HepG2 (cell line): Measurements from ENCODE around the gene CGB5. TPM values are rescaled to one million over a fixed set of nuclear protein-coding genes. Genes with fewer than 3 reads are reported as not detected.
"Not testable (repeated sequence)": the region's sequence is repeated elsewhere in the genome, so short reads cannot be mapped to it uniquely, and the experiment has no call there.

ENCODE experiments used
- ATAC-seq: fragments of 200-7000 bp; cut with Tn5 transposase; 3 replicates; pipeline ENCODE4 v1.9.1; 2020; ENCODE audit warnings: mild to moderate bottlenecking, moderate library complexity
- BruUV-seq: library from RNA; stranded (reverse); fragments of 400-500 nt; replicated peaks from 2 replicates; lab custom pipeline; 2021; lab: Mats Ljungman, UMichigan
- CTCF ChIA-PET: fragments of 300-600 bp; formaldehyde crosslinking; extraction: SDS; loops from one replicate; lab custom pipeline; 2021; ENCODE audit warnings: low total read pairs, inconsistent platforms, low intra/inter-chr PET ratio; lab: Yijun Ruan, JAX
- POLR2A ChIA-PET: fragments of 350-600 bp; sonication (Branson Sonifier 250); formaldehyde crosslinking; loops from one replicate; lab custom pipeline; 2020; ENCODE audit warnings: antibody characterized with exemption, inconsistent platforms; lab: Yijun Ruan, JAX
- DNase-seq: peaks from one replicate; pipeline ENCODE4 v3.0.0-alpha.2; 2015; ENCODE audit warnings: low spot score
- FAIRE-seq: peaks from 3 replicates; lab custom pipeline; 2011; peaks lifted over from hg19 to GRCh38; lab: Jason Lieb, UNC
- H2AFZ ChIP-seq: one replicate; pipeline ENCODE4 v1.6.1; 2011; ENCODE audit warnings: low read length, inconsistent platforms
- H3K27ac ChIP-seq: fragments of 300-600 bp; 3 replicates; pipeline ENCODE4 v1.8.0; 2011; ENCODE audit warnings: mixed run types, mild to moderate bottlenecking, mixed read lengths, low read length, inconsistent platforms; ENCODE audit not compliant: insufficient read depth; ENCODE audit errors: extremely low read length
- H3K27me3 ChIP-seq, 2 experiments: fragments of 200-600 bp in 1 of 2; 2 replicates in 1 of 2; 3 replicates in 1 of 2; pipeline versions ENCODE4 v1.6.0 to v1.8.0; 2011; ENCODE audit warnings: low read length in 2 of 2, mild to moderate bottlenecking in 2 of 2, moderate library complexity in 2 of 2, inconsistent platforms in 1 of 2; ENCODE audit not compliant: insufficient read depth in 2 of 2, control insufficient read depth in 1 of 2
- H3K36me3 ChIP-seq, 2 experiments: fragments of 200-600 bp in 1 of 2; replicated peaks in 1 of 2; 2 replicates in 1 of 2; 3 replicates in 1 of 2; pipeline versions ENCODE4 v1.5.1 to v1.8.0; 2011; ENCODE audit warnings: low read length in 2 of 2, inconsistent platforms in 1 of 2; ENCODE audit not compliant: insufficient read depth in 2 of 2, control insufficient read depth in 1 of 2
- H3K4me1 ChIP-seq: 2 replicates; pipeline ENCODE4 v1.5.1; 2012; ENCODE audit warnings: low read length, inconsistent platforms; ENCODE audit not compliant: insufficient read depth
- H3K4me2 ChIP-seq: 2 replicates; pipeline ENCODE4 v1.6.0; 2011; ENCODE audit warnings: low read depth, low read length, inconsistent platforms
- H3K4me3 ChIP-seq, 3 experiments: fragments of 200-600 bp in 1 of 3; sonication (generic), shearing (Covaris generic) in 1 of 3; replicated peaks in 1 of 3; 2 replicates each; pipeline ENCODE4 v1.5.1; 2011 to 2016; ENCODE audit warnings: low read length in 3 of 3, inconsistent platforms in 2 of 3, low read depth in 2 of 3, mild to moderate bottlenecking in 2 of 3, control low read depth in 1 of 3, mixed read lengths in 1 of 3; ENCODE audit not compliant: insufficient read depth in 1 of 3
- H3K79me2 ChIP-seq: one replicate; pipeline ENCODE4 v1.6.1; 2011; ENCODE audit warnings: low read length, inconsistent platforms; ENCODE audit not compliant: insufficient read depth
- H3K9ac ChIP-seq: 2 replicates; pipeline ENCODE4 v1.6.0; 2011; ENCODE audit warnings: mild to moderate bottlenecking, low read depth, low read length, inconsistent platforms; ENCODE audit not compliant: insufficient read depth
- H3K9me3 ChIP-seq: 2 replicates; pipeline ENCODE4 v1.5.1; 2012; ENCODE audit warnings: mild to moderate bottlenecking, low read length
- H4K20me1 ChIP-seq: 2 replicates; pipeline ENCODE4 v1.6.0; 2011; ENCODE audit warnings: inconsistent platforms, mild to moderate bottlenecking, low read length, moderate library complexity; ENCODE audit not compliant: insufficient read depth
- CREM ChIP-seq, 2 experiments: sonication (generic) in 1 of 2; formaldehyde crosslinking in 1 of 2; IDR thresholded peaks; 2 replicates each; pipeline versions ENCODE4 v1.4.0 to v1.6.1; 2016 to 2020; ENCODE audit warnings: antibody characterized with exemption in 1 of 2, mild to moderate bottlenecking in 1 of 2, missing genetic modification reagents in 1 of 2
- RFX5 ChIP-seq: IDR thresholded peaks from 2 replicates; pipeline ENCODE4 v1.6.1; 2011; ENCODE audit warnings: low read depth, low read length, improper control_type of control experiment
- ZNF687 ChIP-seq: sonication (generic); formaldehyde crosslinking; IDR thresholded peaks from 2 replicates; pipeline ENCODE4 v1.5.1; 2020; ENCODE audit warnings: mild to moderate bottlenecking, missing genetic modification reagents, moderate library complexity
- WGBS: methylation state at CpG from one replicate; pipeline ENCODE4 v1.1.6; 2017; ENCODE audit warnings: low lambda C conversion rate; 5-methylcytosine and 5-hydroxymethylcytosine counted together
- in situ Hi-C: cut with HindIII; loops from 2 replicates; pipeline ENCODE4 v1.10.0; 2017; ENCODE audit warnings: low pct_unique_long_range_greater_than_20kb; ENCODE audit not compliant: extremely low pct_ligation_motif_present
- intact Hi-C: fragments of 100-400 bp; cut with micrococcal nuclease; formaldehyde crosslinking; loops from one replicate; pipeline ENCODE4 v1.10.0; 2022; ENCODE audit not compliant: unreplicated experiment
- polyA plus RNA-seq, 8 experiments: library from polyadenylated mRNA; depleted of rRNA in 3 of 8; stranded (reverse) in 7 of 8; unstranded in 1 of 8; fragments of >200 nt; fragmentation: Illumina TruSeq in 4 of 8; extraction: Trizol in 4 of 8; gene quantifications; 2 replicates each; pipeline versions ENCODE4 v1.2.1 to v1.2.3, GENCODE V29; 2011 to 2016; ENCODE audit warnings: low read depth in 4 of 8, missing spikeins in 1 of 8, mixed read lengths in 1 of 8; ENCODE audit not compliant: insufficient read depth in 1 of 8
- total RNA-seq, 5 experiments: library from RNA; depleted of rRNA; stranded (reverse); fragments of >200 nt; fragmentation: Illumina TruSeq; extraction: Trizol; gene quantifications; 2 replicates each; pipeline ENCODE4 v1.2.3, GENCODE V29; 2016; ENCODE audit warnings: low read depth in 1 of 5

The CGB5 gene
- total and polyA plus RNA-seq, 2 of the 13 experiments (the other 11 are each of a cell fraction or from before 2014, with no cell fraction given): not detected

- TF ChIP-seq ZNF687 (CRISPR knock-in tag): 0 out of 2 replicates have a peak, but pooled peaks have one; percentile 19
- TF ChIP-seq CREM (IDR thresholded peaks at IDR 0.05): peak; percentile 58; the same call in 1 of the 2 replicates
- not testable (repeated sequence) for TF ChIP-seq CREM (CRISPR knock-in tag; IDR thresholded peaks at IDR 0.05)
- TF ChIP-seq RFX5: 0 out of 2 replicates have a peak, but pooled peaks have one; percentile 20
These were observed 6.8 kb upstream of the CGB5 start, which contains the start of gene CGB1 (continued) for GRCh38 chr19:49036815-49037214.

- H3K4me2 ChIP-seq, POLR2A ChIA-PET, H3K4me3 ChIP-seq, H3K9ac ChIP-seq, DNase-seq, CTCF ChIA-PET, H3K27ac ChIP-seq, ATAC-seq, H3K4me1 ChIP-seq, intact Hi-C loops, H3K27me3 ChIP-seq, H3K79me2 ChIP-seq, H3K9me3 ChIP-seq, H3K36me3 ChIP-seq, BruUV-seq, FAIRE-seq, H4K20me1 ChIP-seq, in situ Hi-C loops, H2AFZ ChIP-seq: not testable (repeated sequence)
- WGBS: 53% methylated on average over 6 of the region's 8 CpGs
These were observed 5.5 kb upstream of the CGB5 start for GRCh38 chr19:49038111-49038510.
